Fibroblast of lung (primary cell): ENCODE measurements around the gene ITGA2.

Experiments used
- CTCF ChIP-seq, 2 donors: IDR thresholded peaks in 1 of 2; conservative IDR thresholded peaks in 1 of 2; 1 replicate in 1 of 2; 2 replicates in 1 of 2; pipeline ENCODE4 v1.5.1; 2011 to 2012; ENCODE audit warnings: low read length in 2 of 2, control low read depth in 1 of 2, inconsistent platforms in 1 of 2, low read depth in 1 of 2, mild to moderate bottlenecking in 1 of 2
- EZH2 ChIP-seq: IDR thresholded peaks from 2 replicates; pipeline ENCODE4 v1.5.1; 2012; ENCODE audit warnings: low read length, control low read depth, mild to moderate bottlenecking; ENCODE audit errors: missing control alignments

GRCh38 chr5:52956915-52957747, 32.0 kb upstream of the ITGA2 start:
- TF ChIP-seq CTCF (conservative IDR thresholded peaks at IDR 0.05 in 1 of 2, IDR thresholded peaks at IDR 0.05 in 1 of 2; ENCODE audit: low read depth in 1 of 2, low read length in 2 of 2) (no peak), EZH2 (no peak)
